ENCODE measurements around the gene LRRC47. TPM values are rescaled to one million over a fixed set of nuclear protein-coding genes. Genes with fewer than 3 reads are reported as not detected.

The LRRC47 gene
- total and polyA plus RNA-seq, 5 donors, result 23.3 to 60.3 (median 51.2) TPM

- DNase-seq, result peak in 2 of 3 donors; percentile 37 to 51
- H3K27me3 ChIP-seq (ENCODE audit: control insufficient read depth, insufficient read depth), result no peaks in the 10 kb centered on the region
- H3K4me1 ChIP-seq (ENCODE audit: control insufficient read depth, insufficient read depth, low read length), result no peaks in the 10 kb centered on the region
- H3K27ac ChIP-seq (ENCODE audit: low read length), result no peak overlapping the region
- intact Hi-C loops (cut with DNase I), result no loop called here
- no peak overlapping the region for H3K4me3 ChIP-seq (ENCODE audit: low read length)
- H3K9me3 ChIP-seq (ENCODE audit: control insufficient read depth, low read length), result no peaks in the 10 kb centered on the region
- no peak for ATAC-seq
- 90% methylated on average over 22 of the region's 22 CpGs for WGBS
Observed at GRCh38 chr1:3768811-3769390, 27.4 kb downstream of the LRRC47 start.

DNA sequence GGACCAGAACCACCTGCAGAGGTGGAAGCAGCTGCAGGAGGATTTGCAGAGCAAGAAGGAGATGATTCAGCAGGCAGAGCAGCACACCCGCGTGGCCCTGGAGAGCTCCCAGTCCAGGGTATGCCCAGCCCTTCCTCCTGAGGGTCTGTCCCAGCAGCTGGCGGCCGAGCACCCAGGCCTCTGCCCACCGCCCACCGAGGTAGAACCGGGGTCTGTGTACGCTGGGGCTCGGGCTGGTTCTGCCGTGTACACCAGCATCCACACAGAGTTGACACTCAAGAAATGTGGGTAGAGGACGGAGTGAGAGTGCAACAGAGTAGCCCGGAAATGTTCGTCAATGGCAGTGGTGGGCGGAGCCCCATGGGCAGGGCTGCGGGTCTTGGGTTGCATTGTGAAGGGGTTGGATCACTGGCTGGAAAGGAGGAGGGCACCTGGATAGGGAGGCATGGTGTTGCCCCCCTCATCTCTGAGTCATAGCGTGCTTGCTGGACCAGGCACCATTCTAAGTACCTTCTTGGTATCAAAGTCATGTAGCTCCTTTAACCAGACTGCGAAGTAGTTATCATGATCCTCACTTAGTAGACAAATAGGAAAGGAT is 28.9 kb downstream of the LRRC47 start:
- no peaks in the 10 kb centered on the region for H3K4me1 ChIP-seq (ENCODE audit: control insufficient read depth, insufficient read depth, low read length)
- 88% methylated on average over 17 of the region's 17 CpGs for WGBS

GRCh38 chr1:3763351-3764125 is 32.8 kb downstream of the LRRC47 start:
- no peaks in the 10 kb centered on the region for H3K9me3 ChIP-seq (ENCODE audit: control insufficient read depth, low read length)
- ATAC-seq, result no peak
- H3K4me3 ChIP-seq (ENCODE audit: low read length), result no peak overlapping the region
- WGBS, result 77% methylated on average over 31 of the region's 31 CpGs
- intact Hi-C loops (cut with DNase I), result no loop called here
- H3K4me1 ChIP-seq (ENCODE audit: control insufficient read depth, insufficient read depth, low read length), result no peaks in the 10 kb centered on the region
- H3K27ac ChIP-seq (ENCODE audit: low read length), result no peak overlapping the region
- no peaks in the 10 kb centered on the region for H3K27me3 ChIP-seq (ENCODE audit: control insufficient read depth, insufficient read depth)
- peak in 2 of 3 donors; percentile 18 to 26 for DNase-seq

More for the DNA sequence above, 28.9 kb downstream of the LRRC47 start:
- Histone ChIP-seq H3K27me3 (ENCODE audit: control insufficient read depth, insufficient read depth) (no peaks in the 10 kb centered on the region), H3K4me3 (ENCODE audit: low read length) (no peak overlapping the region), H3K9me3 (ENCODE audit: control insufficient read depth, low read length) (no peaks in the 10 kb centered on the region), H3K27ac (ENCODE audit: low read length) (no peak overlapping the region)
- intact Hi-C loops (cut with DNase I), result no loop called here
- ATAC-seq (no peak), DNase-seq (peak in 2 of 3 donors; percentile 33 to 49)

DNA sequence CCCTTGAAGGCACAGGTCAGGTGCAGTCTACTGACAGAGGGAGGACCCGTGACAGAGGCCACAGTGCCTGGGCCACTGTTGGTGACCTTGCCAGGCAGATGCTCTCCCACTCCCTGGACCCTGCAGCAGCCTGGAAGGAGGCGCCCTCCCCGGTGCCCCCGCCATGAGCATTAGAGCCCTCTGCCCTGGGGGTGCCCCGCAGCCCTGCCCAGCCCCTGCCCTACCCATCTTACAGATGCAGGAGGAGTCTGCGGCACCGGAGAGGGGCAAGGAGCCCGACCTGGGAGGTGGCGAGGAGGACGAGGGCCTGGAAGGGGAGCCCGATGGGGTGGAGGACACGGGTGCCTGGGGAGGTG is 33.4 kb downstream of the LRRC47 start:
- Histone ChIP-seq H3K9me3 (ENCODE audit: control insufficient read depth, low read length) (no peaks in the 10 kb centered on the region), H3K4me1 (ENCODE audit: control insufficient read depth, insufficient read depth, low read length) (no peaks in the 10 kb centered on the region), H3K27ac (ENCODE audit: low read length) (no peak overlapping the region), H3K4me3 (ENCODE audit: low read length) (no peak overlapping the region), H3K27me3 (ENCODE audit: control insufficient read depth, insufficient read depth) (no peaks in the 10 kb centered on the region)
- WGBS, result 75% methylated on average over 12 of the region's 12 CpGs
- intact Hi-C loops (cut with DNase I), result no loop called here
- ATAC-seq (peak in 1 of 2 donors; percentile 38), DNase-seq (peak in 1 of 3 donors; percentile 42)

- ATAC-seq (peak; percentile 19 to 31), DNase-seq (peak in 1 of 3 donors; percentile 47)
- intact Hi-C loops (cut with DNase I), result no loop called here
- WGBS, result 79% methylated on average over 15 of the region's 15 CpGs
- H3K4me3 ChIP-seq (ENCODE audit: low read length), result no peak overlapping the region
- no peaks in the 10 kb centered on the region for H3K9me3 ChIP-seq (ENCODE audit: control insufficient read depth, low read length)
- no peaks in the 10 kb centered on the region for H3K27me3 ChIP-seq (ENCODE audit: control insufficient read depth, insufficient read depth)
- no peak overlapping the region for H3K27ac ChIP-seq (ENCODE audit: low read length)
- H3K4me1 ChIP-seq (ENCODE audit: control insufficient read depth, insufficient read depth, low read length), result no peaks in the 10 kb centered on the region
Observed at GRCh38 chr1:3762151-3762872, 34.0 kb downstream of the LRRC47 start.

- H3K4me1 ChIP-seq (ENCODE audit: control insufficient read depth, insufficient read depth, low read length), result no peaks in the 10 kb centered on the region
- no peak for DNase-seq
- intact Hi-C loops (cut with DNase I), result no loop called here
- WGBS, result 84% methylated on average over 17 of the region's 17 CpGs
- no peak overlapping the region for H3K4me3 ChIP-seq (ENCODE audit: low read length)
- ATAC-seq, result no peak
- H3K27me3 ChIP-seq (ENCODE audit: control insufficient read depth, insufficient read depth), result no peaks in the 10 kb centered on the region
- H3K27ac ChIP-seq (ENCODE audit: low read length), result no peak overlapping the region
- no peaks in the 10 kb centered on the region for H3K9me3 ChIP-seq (ENCODE audit: control insufficient read depth, low read length)
Observed at GRCh38 chr1:3761296-3762010, 34.8 kb downstream of the LRRC47 start.

- ATAC-seq, result no peak
- Histone ChIP-seq H3K4me3 (ENCODE audit: low read length) (no peak overlapping the region), H3K4me1 (ENCODE audit: control insufficient read depth, insufficient read depth, low read length) (no peaks in the 10 kb centered on the region), H3K27ac (ENCODE audit: low read length) (no peak overlapping the region), H3K9me3 (ENCODE audit: control insufficient read depth, low read length) (no peaks in the 10 kb centered on the region), H3K27me3 (ENCODE audit: control insufficient read depth, insufficient read depth) (no peaks in the 10 kb centered on the region)
- DNase-seq, result no peak
- intact Hi-C loops (cut with DNase I), result no loop called here
- WGBS, result 57% methylated on average over 6 of the region's 6 CpGs
Observed at GRCh38 chr1:3759796-3760195, 36.5 kb downstream of the LRRC47 start.

GRCh38 chr1:3759164-3759563 is 37.1 kb downstream of the LRRC47 start:
- DNase-seq (no peak), ATAC-seq (no peak)
- no peaks in the 10 kb centered on the region for H3K9me3 ChIP-seq (ENCODE audit: control insufficient read depth, low read length)
- WGBS, result 86% methylated on average over 6 of the region's 6 CpGs
- no peak overlapping the region for H3K4me3 ChIP-seq (ENCODE audit: low read length)
- H3K4me1 ChIP-seq (ENCODE audit: control insufficient read depth, insufficient read depth, low read length), result no peaks in the 10 kb centered on the region
- H3K27ac ChIP-seq (ENCODE audit: low read length), result no peak overlapping the region
- intact Hi-C loops (cut with DNase I), result no loop called here
- no peaks in the 10 kb centered on the region for H3K27me3 ChIP-seq (ENCODE audit: control insufficient read depth, insufficient read depth)

DNA sequence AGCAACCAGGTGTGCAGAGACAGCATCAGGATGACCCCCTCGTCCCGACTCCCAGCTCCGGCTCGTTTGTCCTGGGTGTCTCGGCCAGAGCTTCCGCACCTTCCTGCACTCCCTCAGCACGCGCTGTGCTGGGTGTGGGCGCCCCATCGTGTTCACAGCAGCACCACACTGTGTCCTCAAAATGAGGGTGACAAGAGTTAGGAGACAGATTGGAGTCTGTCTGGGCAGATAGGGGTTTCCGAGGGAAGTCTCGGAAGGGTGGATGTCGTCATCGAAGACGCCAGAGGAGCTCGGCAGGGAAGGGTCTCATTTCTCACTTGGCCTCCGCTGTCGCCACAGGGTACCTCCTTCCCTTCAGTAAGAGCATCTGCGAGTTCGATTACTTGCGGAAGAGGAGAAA is 39.9 kb downstream of the LRRC47 start:
- intact Hi-C loops (cut with DNase I), result no loop called here
- Histone ChIP-seq H3K9me3 (ENCODE audit: control insufficient read depth, low read length) (no peaks in the 10 kb centered on the region), H3K4me1 (ENCODE audit: control insufficient read depth, insufficient read depth, low read length) (no peaks in the 10 kb centered on the region), H3K4me3 (ENCODE audit: low read length) (no peak overlapping the region), H3K27me3 (ENCODE audit: control insufficient read depth, insufficient read depth) (no peaks in the 10 kb centered on the region), H3K27ac (ENCODE audit: low read length) (no peak overlapping the region)
- DNase-seq (no peak), ATAC-seq (no peak)
- 70% methylated on average over 21 of the region's 21 CpGs for WGBS

- intact Hi-C loops (cut with DNase I), result no loop called here
- Histone ChIP-seq H3K27ac (ENCODE audit: low read length) (no peak overlapping the region), H3K4me3 (ENCODE audit: low read length) (no peak overlapping the region), H3K4me1 (ENCODE audit: control insufficient read depth, insufficient read depth, low read length) (no peaks in the 10 kb centered on the region), H3K27me3 (ENCODE audit: control insufficient read depth, insufficient read depth) (no peaks in the 10 kb centered on the region), H3K9me3 (ENCODE audit: control insufficient read depth, low read length) (no peaks in the 10 kb centered on the region)
- ATAC-seq (no peak), DNase-seq (peak in 1 of 3 donors; percentile 41)
- 79% methylated on average over 20 of the region's 20 CpGs for WGBS
Observed at GRCh38 chr1:3753656-3754454, 42.4 kb downstream of the LRRC47 start.

Measured in right cardiac atrium (tissue), 5 donors.